ENCODE measurements around the gene IPO7.

DNA sequence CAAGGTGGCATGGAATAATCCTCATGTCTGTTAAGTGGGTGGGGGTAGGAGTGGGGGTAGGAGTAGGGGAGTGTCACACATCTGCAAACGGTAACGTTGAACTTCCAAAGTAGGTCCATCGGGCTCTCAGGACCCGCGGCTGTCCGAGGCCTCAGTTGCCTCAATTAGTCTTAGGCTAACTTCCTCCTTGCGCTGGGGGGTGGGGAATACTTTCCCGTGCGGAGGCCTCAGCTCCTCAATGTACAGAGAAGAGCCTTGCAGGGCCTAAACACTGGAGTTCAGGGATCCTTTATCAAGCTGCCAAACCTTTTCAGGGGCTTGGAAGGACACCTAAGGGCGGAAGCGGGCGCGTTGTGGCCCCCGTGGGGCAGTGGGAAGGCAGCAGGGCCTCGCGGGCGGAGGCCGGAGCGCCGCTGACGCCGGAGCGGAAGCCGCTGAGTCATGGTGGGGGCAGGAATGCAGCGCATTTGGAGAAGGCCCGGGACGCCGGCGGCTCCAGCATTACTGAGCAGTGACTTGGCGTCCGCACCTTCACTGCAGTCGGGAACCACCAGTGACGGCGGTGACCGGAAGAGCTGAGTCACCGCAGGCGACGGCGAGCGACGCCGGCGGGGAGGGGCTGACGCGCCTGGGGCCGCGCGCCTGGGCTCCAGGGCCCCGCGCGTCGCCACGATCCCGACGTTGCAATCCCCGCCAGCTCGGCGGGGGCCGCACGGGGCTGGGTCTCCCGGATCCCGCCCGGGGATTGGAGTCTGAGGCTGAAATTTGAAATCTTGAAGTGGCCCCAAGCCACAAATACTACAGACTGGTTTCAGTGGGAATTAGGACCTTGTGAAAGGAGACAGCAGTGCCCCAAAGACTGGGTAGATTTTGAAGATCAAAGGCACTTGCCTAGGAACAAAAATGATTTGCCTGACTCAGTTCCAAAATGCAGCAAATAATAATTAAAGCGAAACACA lies 20.2 kb upstream of the IPO7 start:
- TF ChIP-seq, protein P1, sequence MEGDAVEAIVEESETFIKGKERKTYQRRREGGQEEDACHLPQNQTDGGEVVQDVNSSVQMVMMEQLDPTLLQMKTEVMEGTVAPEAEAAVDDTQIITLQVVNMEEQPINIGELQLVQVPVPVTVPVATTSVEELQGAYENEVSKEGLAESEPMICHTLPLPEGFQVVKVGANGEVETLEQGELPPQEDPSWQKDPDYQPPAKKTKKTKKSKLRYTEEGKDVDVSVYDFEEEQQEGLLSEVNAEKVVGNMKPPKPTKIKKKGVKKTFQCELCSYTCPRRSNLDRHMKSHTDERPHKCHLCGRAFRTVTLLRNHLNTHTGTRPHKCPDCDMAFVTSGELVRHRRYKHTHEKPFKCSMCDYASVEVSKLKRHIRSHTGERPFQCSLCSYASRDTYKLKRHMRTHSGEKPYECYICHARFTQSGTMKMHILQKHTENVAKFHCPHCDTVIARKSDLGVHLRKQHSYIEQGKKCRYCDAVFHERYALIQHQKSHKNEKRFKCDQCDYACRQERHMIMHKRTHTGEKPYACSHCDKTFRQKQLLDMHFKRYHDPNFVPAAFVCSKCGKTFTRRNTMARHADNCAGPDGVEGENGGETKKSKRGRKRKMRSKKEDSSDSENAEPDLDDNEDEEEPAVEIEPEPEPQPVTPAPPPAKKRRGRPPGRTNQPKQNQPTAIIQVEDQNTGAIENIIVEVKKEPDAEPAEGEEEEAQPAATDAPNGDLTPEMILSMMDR (IDR thresholded peaks at IDR 0.05) = no peak
- TF ChIP-seq POLR2A (IDR thresholded peaks at IDR 0.05) = peak; percentile 97

Measured in right lobe of liver (tissue), 4 donors.